PC-9 (cell line): ENCODE measurements around the gene LRRC43. TPM values are rescaled to one million over a fixed set of nuclear protein-coding genes. Genes with fewer than 3 reads are reported as not detected.

ENCODE experiments used
- BruUV-seq: library from RNA; stranded (reverse); fragments of 400-500 nt; replicated peaks from 2 replicates; lab custom pipeline; 2021; lab: Mats Ljungman, UMichigan
- CTCF ChIA-PET: fragments of 300-600 bp; sonication (Branson Sonifier 250); formaldehyde crosslinking; loops from one replicate; lab custom pipeline; 2022; ENCODE audit warnings: antibody characterized with exemption; lab: Charles Lee
- POLR2A ChIA-PET: fragments of 300-600 bp; sonication (Branson Sonifier 250); formaldehyde crosslinking; loops from one replicate; lab custom pipeline; 2022; ENCODE audit warnings: antibody characterized with exemption; ENCODE audit not compliant: unreplicated experiment; lab: Charles Lee
- DNase-seq, 2 experiments: peaks; one replicate each; pipeline versions ENCODE4 v3.0.0 to v3.0.0-alpha.2; 2015 to 2022; ENCODE audit warnings: mixed read lengths in 1 of 2
- H2AFZ ChIP-seq: fragments of 200-600 bp; sonication (generic); 2 replicates; pipeline ENCODE4 v1.8.1; 2017; ENCODE audit warnings: antibody characterized with exemption
- H3F3A ChIP-seq: fragments of 200-600 bp; sonication (generic); 2 replicates; pipeline ENCODE4 v1.8.1; 2017; ENCODE audit warnings: antibody characterized with exemption, mild to moderate bottlenecking, low read depth; ENCODE audit not compliant: insufficient read depth
- H3K27ac ChIP-seq: fragments of 200-600 bp; sonication (generic); 2 replicates; pipeline ENCODE4 v1.6.1; 2016; ENCODE audit warnings: mixed run types
- H3K27me3 ChIP-seq: fragments of 200-600 bp; sonication (generic); 2 replicates; pipeline ENCODE4 v1.6.1; 2016; ENCODE audit warnings: low read depth, mixed run types; ENCODE audit not compliant: insufficient read depth
- H3K36me3 ChIP-seq: fragments of 200-600 bp; sonication (generic); 2 replicates; pipeline ENCODE4 v1.6.1; 2016; ENCODE audit warnings: low read depth, mixed run types
- H3K4me1 ChIP-seq: fragments of 200-600 bp; sonication (generic); replicated peaks from 2 replicates; pipeline ENCODE4 v1.6.1; 2016; ENCODE audit warnings: mixed run types; ENCODE audit not compliant: insufficient read depth
- H3K4me2 ChIP-seq: fragments of 200-600 bp; sonication (generic); 2 replicates; pipeline ENCODE4 v1.6.1; 2017; ENCODE audit warnings: mixed run types
- H3K4me3 ChIP-seq: fragments of 200-600 bp; sonication (generic); 2 replicates; pipeline ENCODE4 v1.6.1; 2016; ENCODE audit warnings: mixed run types
- H3K79me2 ChIP-seq: fragments of 200-600 bp; sonication (generic); 2 replicates; pipeline ENCODE4 v1.6.1; 2017; ENCODE audit warnings: low read depth, mixed run types
- H3K9me2 ChIP-seq: fragments of 200-600 bp; sonication (generic); 2 replicates; pipeline ENCODE4 v1.8.1; 2017; ENCODE audit warnings: mild to moderate bottlenecking; ENCODE audit not compliant: insufficient read depth
- H3K9me3 ChIP-seq: fragments of 200-600 bp; sonication (generic); 2 replicates; pipeline ENCODE4 v1.8.1; 2016; ENCODE audit warnings: low read depth; ENCODE audit not compliant: insufficient read depth
- H4K20me1 ChIP-seq: fragments of 200-600 bp; sonication (generic); 2 replicates; pipeline ENCODE4 v1.8.1; 2017; ENCODE audit not compliant: insufficient read depth
- EZH2 ChIP-seq: fragments of 200-600 bp; sonication (generic); IDR thresholded peaks from 2 replicates; pipeline ENCODE4 v1.8.0; 2017; ENCODE audit warnings: antibody characterized with exemption, low read depth
- intact Hi-C: fragments of 100-400 bp; cut with micrococcal nuclease; formaldehyde crosslinking; loops from one replicate; pipeline ENCODE4 v1.10.0; 2022; ENCODE audit not compliant: unreplicated experiment
- total RNA-seq: library from RNA; stranded (reverse); gene quantifications from 2 replicates; pipeline ENCODE4 v1.2.3, GENCODE V29; 2021
- TF ChIP-seq, protein P1 (sequence below): fragments of 200-600 bp; sonication (generic); conservative IDR thresholded peaks from 2 replicates; pipeline ENCODE4 v1.6.1; 2017; ENCODE audit warnings: mixed run types, antibody characterized with exemption, mild to moderate bottlenecking, moderate library complexity

Gene LRRC43
- total RNA-seq, 1 experiment from 2014 or later, result 0.39 TPM

GRCh38 chr12:122160761-122161160 lies 22.2 kb upstream of the LRRC43 start:
- POLR2A ChIA-PET, result no interaction called here

GRCh38 chr12:122161682-122162081 lies 21.2 kb upstream of the LRRC43 start:
- no peak for TF ChIP-seq EZH2
- TF ChIP-seq, protein P1, sequence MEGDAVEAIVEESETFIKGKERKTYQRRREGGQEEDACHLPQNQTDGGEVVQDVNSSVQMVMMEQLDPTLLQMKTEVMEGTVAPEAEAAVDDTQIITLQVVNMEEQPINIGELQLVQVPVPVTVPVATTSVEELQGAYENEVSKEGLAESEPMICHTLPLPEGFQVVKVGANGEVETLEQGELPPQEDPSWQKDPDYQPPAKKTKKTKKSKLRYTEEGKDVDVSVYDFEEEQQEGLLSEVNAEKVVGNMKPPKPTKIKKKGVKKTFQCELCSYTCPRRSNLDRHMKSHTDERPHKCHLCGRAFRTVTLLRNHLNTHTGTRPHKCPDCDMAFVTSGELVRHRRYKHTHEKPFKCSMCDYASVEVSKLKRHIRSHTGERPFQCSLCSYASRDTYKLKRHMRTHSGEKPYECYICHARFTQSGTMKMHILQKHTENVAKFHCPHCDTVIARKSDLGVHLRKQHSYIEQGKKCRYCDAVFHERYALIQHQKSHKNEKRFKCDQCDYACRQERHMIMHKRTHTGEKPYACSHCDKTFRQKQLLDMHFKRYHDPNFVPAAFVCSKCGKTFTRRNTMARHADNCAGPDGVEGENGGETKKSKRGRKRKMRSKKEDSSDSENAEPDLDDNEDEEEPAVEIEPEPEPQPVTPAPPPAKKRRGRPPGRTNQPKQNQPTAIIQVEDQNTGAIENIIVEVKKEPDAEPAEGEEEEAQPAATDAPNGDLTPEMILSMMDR, result no peak
- CTCF ChIA-PET, result no interaction called here
- H4K20me1 ChIP-seq, result no peaks in the 10 kb centered on the region
- no peak overlapping the region for H3K4me2 ChIP-seq
- no peaks in the 10 kb centered on the region for H3K79me2 ChIP-seq
- POLR2A ChIA-PET, result no interaction called here
- no TSS peak for BruUV-seq
- no peaks in the 10 kb centered on the region for H3K27me3 ChIP-seq
- H3K27ac ChIP-seq, result no peak overlapping the region
- no peak for DNase-seq
- H2AFZ ChIP-seq, result no peak overlapping the region
- H3K9me3 ChIP-seq, result no peaks in the 10 kb centered on the region
- no peaks in the 10 kb centered on the region for H3K4me1 ChIP-seq
- intact Hi-C loops, result no loop called here
- H3K4me3 ChIP-seq, result no peak overlapping the region
- H3F3A ChIP-seq, result no peaks in the 10 kb centered on the region
- no peaks in the 10 kb centered on the region for H3K36me3 ChIP-seq
- H3K9me2 ChIP-seq, result no peaks in the 10 kb centered on the region

More at GRCh38 chr12:122160761-122161160, 22.2 kb upstream of the LRRC43 start:
- CTCF ChIA-PET, result no interaction called here
- Histone ChIP-seq H2AFZ (no peak overlapping the region), H3K4me2 (no peak overlapping the region), H3K9me3 (no peaks in the 10 kb centered on the region), H3K4me3 (no peak overlapping the region), H3K79me2 (no peaks in the 10 kb centered on the region), H3K27me3 (no peaks in the 10 kb centered on the region), H3K36me3 (no peaks in the 10 kb centered on the region), H3K27ac (no peak overlapping the region), H4K20me1 (no peaks in the 10 kb centered on the region), H3K9me2 (no peaks in the 10 kb centered on the region), H3F3A (no peaks in the 10 kb centered on the region), H3K4me1 (no peaks in the 10 kb centered on the region)
- no peak for DNase-seq
- no TSS peak for BruUV-seq
- TF ChIP-seq, protein P1, result no peak
- TF ChIP-seq EZH2, result no peak
- intact Hi-C loops, result no loop called here

DNA sequence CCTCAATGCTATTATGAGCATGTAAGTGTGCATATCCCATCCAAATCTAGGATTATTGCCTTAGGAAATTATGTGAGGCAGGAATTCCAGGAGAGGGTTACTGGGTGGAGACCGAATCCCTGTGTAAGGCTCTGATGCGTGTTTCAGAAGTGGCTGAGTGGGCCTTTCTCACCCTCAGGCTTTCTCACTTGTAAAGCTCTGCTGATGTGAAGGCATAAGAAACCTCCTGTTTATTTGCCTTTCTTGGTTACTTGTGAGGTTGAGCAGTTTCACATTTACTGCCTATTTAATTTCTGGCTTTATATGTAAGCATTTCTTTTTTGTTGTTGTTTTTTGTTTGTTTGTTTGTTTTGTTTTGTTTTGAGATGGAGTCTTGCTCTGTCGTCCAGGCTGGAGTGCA lies 19.9 kb upstream of the LRRC43 start:
- CTCF ChIA-PET, result no interaction called here
- Histone ChIP-seq H3K36me3 (no peaks in the 10 kb centered on the region), H3K9me2 (no peaks in the 10 kb centered on the region), H3K4me2 (no peak overlapping the region), H3K4me3 (no peak overlapping the region), H4K20me1 (no peaks in the 10 kb centered on the region), H3K27ac (no peak overlapping the region), H3F3A (no peaks in the 10 kb centered on the region), H3K9me3 (no peaks in the 10 kb centered on the region), H2AFZ (no peak overlapping the region), H3K79me2 (no peaks in the 10 kb centered on the region), H3K27me3 (no peaks in the 10 kb centered on the region), H3K4me1 (no peaks in the 10 kb centered on the region)
- no peak for DNase-seq
- POLR2A ChIA-PET, result no interaction called here
- intact Hi-C loops, result no loop called here
- BruUV-seq, result no TSS peak
- TF ChIP-seq EZH2, result no peak
- TF ChIP-seq, protein P1, result no peak
